ENCODE data around the gene COL25A1.

The COL25A1 gene

GRCh38 chr4:108794136-108794535 lies 508.3 kb downstream of the COL25A1 start:
- no peak for DNase-seq

DNA sequence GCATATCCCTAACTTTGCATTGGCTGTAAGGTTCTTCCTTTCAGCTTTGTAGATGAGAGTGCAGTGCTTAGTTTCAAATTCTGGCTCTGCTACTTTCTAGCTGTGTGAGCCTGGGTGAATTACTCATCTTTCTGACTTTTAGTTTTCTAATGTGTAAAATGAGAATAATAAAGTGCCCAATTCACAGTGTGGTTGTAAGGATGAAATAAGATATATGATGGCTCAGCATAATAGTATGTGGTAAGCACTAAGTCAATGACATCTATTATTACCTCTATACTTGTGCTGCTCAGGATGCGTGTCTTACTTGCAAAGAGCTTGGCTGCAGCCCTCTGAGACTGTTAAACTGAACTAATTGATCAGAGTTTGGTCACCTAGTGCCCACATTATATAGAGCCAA lies 509.0 kb downstream of the COL25A1 start:
- no peak for DNase-seq

DNA sequence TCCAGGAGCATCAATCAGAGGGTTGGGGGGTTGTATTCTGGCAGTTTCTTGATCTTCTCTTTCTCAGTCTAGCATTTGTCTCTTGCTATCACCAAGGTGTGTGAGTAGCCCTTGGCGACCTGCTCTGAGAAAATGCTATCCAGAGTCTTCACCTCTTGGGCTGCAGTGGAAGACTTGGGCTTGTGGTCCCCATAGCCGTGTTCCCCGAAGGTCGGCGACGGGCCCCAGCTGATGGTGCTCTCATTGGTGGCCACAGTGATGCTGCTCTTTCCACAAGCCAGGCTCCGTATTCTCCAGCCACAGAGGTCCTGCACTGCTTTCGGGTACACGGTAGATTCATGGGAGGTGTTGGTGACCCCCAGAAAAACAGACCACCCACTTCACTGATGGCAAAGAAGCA lies 513.7 kb downstream of the COL25A1 start:
- DNase-seq, result no peak

- no peak for DNase-seq
Observed at GRCh38 chr4:108787724-108788123, 514.7 kb downstream of the COL25A1 start.

- DNase-seq, result no peak
Observed at GRCh38 chr4:108787106-108787505, 515.4 kb downstream of the COL25A1 start.

- DNase-seq, result no peak
Observed at GRCh38 chr4:108786351-108786750, 516.1 kb downstream of the COL25A1 start.

DNA sequence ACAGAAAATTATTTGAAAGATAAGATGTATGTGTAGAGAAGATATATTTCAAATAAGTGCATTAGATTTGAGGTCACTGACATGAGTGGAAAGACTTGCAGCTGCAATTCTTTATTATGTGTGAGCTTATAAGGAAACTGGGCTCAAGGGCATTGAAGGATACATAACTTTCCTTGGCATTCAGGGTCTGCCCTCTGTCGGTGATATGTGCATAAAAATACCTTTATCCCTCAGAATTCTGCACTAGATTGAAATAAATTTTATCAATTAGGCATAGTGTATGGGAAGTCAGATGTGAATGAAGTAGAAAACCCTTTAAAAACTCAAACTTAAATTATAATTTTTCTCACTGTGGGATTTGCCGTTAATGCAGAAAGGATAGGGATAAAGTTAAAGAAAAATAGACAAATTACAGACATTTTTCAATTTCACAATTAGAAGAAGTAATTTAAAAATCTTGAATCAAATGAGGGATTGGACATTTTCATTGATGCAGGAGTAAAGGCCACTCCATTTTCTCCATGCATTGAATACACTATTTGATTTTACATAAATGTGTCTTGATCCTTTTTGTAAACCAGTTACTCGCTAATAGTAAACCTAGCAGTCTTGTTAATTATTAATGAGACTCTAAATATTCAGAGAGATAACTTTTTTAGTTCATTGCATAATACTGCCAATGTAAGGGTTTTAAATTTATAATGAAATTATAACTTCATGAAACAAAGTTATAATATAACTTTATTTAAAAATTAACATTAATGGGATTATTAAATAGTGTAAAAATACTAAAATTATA lies 518.6 kb downstream of the COL25A1 start:
- no peak for DNase-seq

DNA sequence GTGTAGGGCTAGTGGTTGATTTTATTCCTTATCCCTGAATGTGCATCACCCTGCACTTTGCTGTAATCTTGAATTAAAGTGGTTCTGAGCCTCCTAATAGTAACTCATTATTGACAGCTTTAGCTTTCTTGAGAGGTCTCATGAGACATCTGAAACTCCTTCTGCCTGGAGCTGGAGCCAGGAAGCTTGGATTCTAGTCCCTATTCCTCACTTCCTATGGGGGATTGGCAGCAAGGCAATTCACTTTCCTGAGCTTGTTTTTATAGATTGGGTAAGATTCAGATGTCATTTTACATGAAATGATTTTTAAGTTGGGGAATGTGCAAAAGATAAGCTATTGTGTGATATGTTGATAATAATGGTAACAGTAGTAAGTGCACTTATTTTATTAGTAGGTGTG lies 522.5 kb downstream of the COL25A1 start:
- no peak for DNase-seq

GRCh38 chr4:108777388-108777787 lies 525.1 kb downstream of the COL25A1 start:
- no peak for DNase-seq

- DNase-seq, result no peak
Observed at GRCh38 chr4:108775921-108776320, 526.5 kb downstream of the COL25A1 start.

- no peak for DNase-seq
Observed at GRCh38 chr4:108774809-108775530, 527.5 kb downstream of the COL25A1 start.

GRCh38 chr4:108772402-108772801 lies 530.1 kb downstream of the COL25A1 start:
- DNase-seq, result no peak

DNA sequence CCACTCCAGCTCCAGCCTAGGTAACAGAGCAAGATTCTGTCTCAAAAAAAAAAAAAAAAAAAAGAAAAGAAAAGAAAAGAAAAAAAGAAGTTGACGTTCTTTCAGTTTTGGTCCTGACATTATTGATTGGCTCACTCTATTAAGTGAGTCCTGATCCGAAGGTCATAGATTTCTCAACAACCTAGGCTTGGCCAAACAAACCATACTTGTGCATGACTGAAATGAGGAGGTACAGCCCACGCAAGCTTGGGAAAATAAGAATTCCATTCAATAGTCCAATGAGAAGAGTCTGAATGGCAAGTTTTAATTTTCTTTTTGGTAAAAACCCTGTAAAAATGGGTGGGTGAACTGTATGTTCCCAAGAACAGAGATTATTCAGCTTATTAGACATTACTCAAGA lies 536.4 kb downstream of the COL25A1 start:
- no peak for DNase-seq

DNA sequence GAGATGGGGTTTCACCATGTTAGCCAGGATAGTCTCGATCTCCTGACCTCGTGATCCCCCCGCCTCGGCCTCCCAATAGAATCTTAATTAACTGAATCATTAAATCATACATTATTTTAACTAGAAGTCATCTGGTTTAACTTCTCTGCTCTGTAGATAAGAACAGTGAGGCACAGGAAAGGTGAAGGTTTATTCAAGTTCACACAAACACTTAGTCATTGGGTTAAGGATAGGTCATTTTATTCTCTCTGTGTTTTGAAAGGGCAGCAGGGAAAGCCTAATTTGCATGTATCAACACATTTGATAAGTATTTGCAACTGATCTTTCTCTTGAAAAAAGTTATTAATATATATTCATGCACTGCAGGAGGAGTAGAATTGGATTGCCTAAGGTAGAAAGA lies 538.5 kb downstream of the COL25A1 start:
- no peak for DNase-seq

- no peak for DNase-seq
Observed at GRCh38 chr4:108763226-108763593, 539.2 kb downstream of the COL25A1 start.

DNA sequence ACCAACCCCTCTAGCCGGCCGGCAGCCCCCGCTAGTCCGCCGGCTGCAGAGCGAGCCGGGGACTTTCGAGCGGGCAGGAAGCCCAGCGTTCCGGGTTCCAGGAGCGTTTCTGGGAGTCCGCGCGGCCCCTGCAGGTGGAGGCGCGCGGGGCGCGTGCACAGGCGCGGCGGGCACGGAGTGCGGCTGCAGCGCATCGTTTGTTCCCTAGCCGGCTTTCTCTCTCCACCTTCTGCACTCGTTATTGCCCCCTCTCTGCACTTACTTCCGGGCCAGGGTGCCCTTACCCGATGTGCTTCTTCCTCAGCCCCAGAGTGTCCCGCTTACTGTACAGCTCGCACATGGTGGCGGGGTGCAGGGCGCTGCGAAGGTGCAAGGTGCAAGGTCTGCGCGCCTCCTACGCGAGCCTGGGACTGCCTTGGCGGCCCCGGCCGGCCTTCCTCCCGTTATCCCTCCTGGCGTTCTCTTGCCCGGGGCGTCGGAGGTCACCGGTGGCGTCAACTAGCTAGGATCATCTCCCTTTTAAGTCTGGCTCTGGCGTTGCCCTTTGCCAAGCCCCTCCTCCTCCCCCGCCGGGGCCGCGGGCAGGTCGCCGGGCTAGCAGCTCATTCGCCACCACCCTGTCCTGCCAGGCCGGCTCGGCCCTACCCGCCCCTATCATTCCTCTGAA lies 539.8 kb downstream of the COL25A1 start, which contains the start of gene ETNPPL:
ETNPPL (minus strand) TSS at position 495 of the 667 bp plus-strand sequence; CDS start at position 340, 155 bp downstream.
- no peak for DNase-seq

All from bone marrow (tissue), 2 donors.